NCI-H1105 (cell line): Measurements from ENCODE around the gene EAPP.
"Not testable (repeated sequence)": the region's sequence is repeated elsewhere in the genome, so short reads cannot be mapped to it uniquely, and the experiment has no call there.

Experiments used
- DNase-seq: peaks from one replicate; lab custom pipeline; 2025; lab: John Stamatoyannopoulos, UW

The EAPP gene

GRCh38 chr14:34538096-34538495 lies 1.4 kb downstream of the EAPP start:
- DNase-seq: not testable (repeated sequence)

GRCh38 chr14:34537677-34538009 lies 1.9 kb downstream of the EAPP start:
- DNase-seq: no peak

- DNase-seq: no peak
Measured at GRCh38 chr14:34536951-34537676, 2.4 kb downstream of the EAPP start.

- DNase-seq: no peak
Measured at GRCh38 chr14:34527591-34527990, 11.9 kb downstream of the EAPP start.

- DNase-seq: not testable (repeated sequence)
Measured at GRCh38 chr14:34524216-34524615, 15.3 kb downstream of the EAPP start.

GRCh38 chr14:34522496-34522895 lies 17.0 kb downstream of the EAPP start:
- DNase-seq: no peak

- not testable (repeated sequence) for DNase-seq
Measured at GRCh38 chr14:34521071-34521470, 18.4 kb downstream of the EAPP start.

- DNase-seq: not testable (repeated sequence)
Measured at GRCh38 chr14:34520304-34520970, 19.1 kb downstream of the EAPP start.

GRCh38 chr14:34507884-34508283 lies 31.6 kb downstream of the EAPP start:
- DNase-seq: no peak

- no peak for DNase-seq
Measured at GRCh38 chr14:34507459-34507858, 32.0 kb downstream of the EAPP start.

- not testable (repeated sequence) for DNase-seq
Measured at GRCh38 chr14:34505124-34505491, 34.4 kb downstream of the EAPP start.

- DNase-seq: not testable (repeated sequence)
Measured at GRCh38 chr14:34504027-34504426, 35.5 kb downstream of the EAPP start.

- no peak for DNase-seq
Measured at GRCh38 chr14:34502545-34503225, 36.8 kb downstream of the EAPP start.

GRCh38 chr14:34502001-34502400 lies 37.5 kb downstream of the EAPP start:
- DNase-seq: no peak

- DNase-seq: no peak
Measured at GRCh38 chr14:34501004-34501580, 38.4 kb downstream of the EAPP start.

GRCh38 chr14:34498684-34499412 lies 40.7 kb downstream of the EAPP start:
- DNase-seq: peak; percentile 8

GRCh38 chr14:34496679-34497513 lies 42.6 kb downstream of the EAPP start:
- no peak for DNase-seq

- no peak for DNase-seq
Measured at GRCh38 chr14:34496007-34496678, 43.4 kb downstream of the EAPP start.

- no peak for DNase-seq
Measured at GRCh38 chr14:34489324-34489723, 50.2 kb downstream of the EAPP start.

- no peak for DNase-seq
Measured at GRCh38 chr14:34488528-34488927, 51.0 kb downstream of the EAPP start.

GRCh38 chr14:34484726-34485125 lies 54.8 kb downstream of the EAPP start:
- DNase-seq: no peak
